Caco-2 (cell line): ENCODE data around the gene TPST2. TPM values are rescaled to one million over a fixed set of nuclear protein-coding genes. Genes with fewer than 3 reads are reported as not detected.

ENCODE experiments used
- BruUV-seq: library from RNA; stranded (reverse); fragments of 400-500 nt; replicated peaks from 2 replicates; lab custom pipeline; 2021; lab: Mats Ljungman, UMichigan
- CTCF ChIA-PET: fragments of 300-600 bp; sonication (Branson Sonifier 250); formaldehyde crosslinking; loops from one replicate; lab custom pipeline; 2022; ENCODE audit warnings: antibody characterized with exemption; lab: Charles Lee
- POLR2A ChIA-PET: fragments of 300-600 bp; sonication (Branson Sonifier 250); formaldehyde crosslinking; loops from one replicate; lab custom pipeline; 2022; ENCODE audit warnings: antibody characterized with exemption; lab: Charles Lee
- DNase-seq, 2 experiments: peaks; one replicate each; pipeline versions ENCODE4 v3.0.0 to v3.0.0-alpha.2; 2020 to 2022
- H3K27me3 ChIP-seq: replicated peaks from 2 replicates; pipeline ENCODE4 v1.6.0; 2011; ENCODE audit warnings: low read length; ENCODE audit not compliant: control insufficient read depth, insufficient read depth
- H3K36me3 ChIP-seq: 2 replicates; pipeline ENCODE4 v1.5.1; 2011; ENCODE audit warnings: low read length; ENCODE audit not compliant: control insufficient read depth, insufficient read depth
- H3K4me1 ChIP-seq: fragments of 250-450 bp; sonication (Bioruptor Pico); 2 replicates; pipeline ENCODE4 v1.5.1; 2020; ENCODE audit warnings: mild to moderate bottlenecking
- H3K4me3 ChIP-seq: 2 replicates; pipeline ENCODE4 v1.5.1; 2011; ENCODE audit warnings: low read depth, mild to moderate bottlenecking, control low read depth, low read length
- H3K9me3 ChIP-seq: fragments of 250-450 bp; sonication (Bioruptor Pico); 2 replicates; pipeline ENCODE4 v1.5.1; 2020; ENCODE audit warnings: mild to moderate bottlenecking, moderate library complexity
- H3K27ac Mint-ChIP-seq: one replicate; pipeline ENCODE4 v1.8.0; 2022; ENCODE audit warnings: mixed read lengths; ENCODE audit not compliant: unreplicated experiment
- H3K27me3 Mint-ChIP-seq: one replicate; pipeline ENCODE4 v1.8.0; 2022; ENCODE audit warnings: mixed read lengths; ENCODE audit not compliant: insufficient read depth, unreplicated experiment
- H3K36me3 Mint-ChIP-seq: one replicate; pipeline ENCODE4 v1.8.0; 2022; ENCODE audit warnings: mild to moderate bottlenecking, mixed read lengths; ENCODE audit not compliant: insufficient read depth, unreplicated experiment
- H3K4me1 Mint-ChIP-seq: one replicate; pipeline ENCODE4 v1.8.0; 2022; ENCODE audit warnings: low read depth, mixed read lengths; ENCODE audit not compliant: unreplicated experiment
- H3K4me3 Mint-ChIP-seq: one replicate; pipeline ENCODE4 v1.8.0; 2022; ENCODE audit warnings: mild to moderate bottlenecking, moderate library complexity, mixed read lengths; ENCODE audit not compliant: unreplicated experiment
- H3K9me3 Mint-ChIP-seq: one replicate; pipeline ENCODE4 v1.8.0; 2022; ENCODE audit warnings: mixed read lengths; ENCODE audit not compliant: unreplicated experiment
- CTCF ChIP-seq, 2 experiments: fragments of 200-600 bp in 1 of 2; IDR thresholded peaks; 1 replicate in 1 of 2; 2 replicates in 1 of 2; pipeline versions ENCODE4 v1.5.1 to v1.8.0; 2011 to 2022; ENCODE audit warnings: antibody characterized with exemption in 1 of 2, control low read depth in 1 of 2, inconsistent platforms in 1 of 2, low read depth in 1 of 2, low read length in 1 of 2, mild to moderate bottlenecking in 1 of 2, moderate library complexity in 1 of 2; ENCODE audit not compliant: insufficient read depth in 1 of 2, severe bottlenecking in 1 of 2, unreplicated experiment in 1 of 2
- intact Hi-C: fragments of 100-400 bp; cut with micrococcal nuclease; formaldehyde crosslinking; loops from one replicate; pipeline ENCODE4 v1.10.0; 2022; ENCODE audit not compliant: unreplicated experiment
- total RNA-seq: library from RNA; stranded (reverse); gene quantifications from 2 replicates; pipeline ENCODE4 v1.2.3, GENCODE V29; 2022

The TPST2 gene
- total RNA-seq, 1 experiment from 2014 or later = 9.5 TPM

- no peak for TF ChIP-seq CTCF (IDR thresholded peaks at IDR 0.05; ENCODE audit: insufficient read depth in 1 of 2, low read depth in 1 of 2, low read length in 1 of 2, severe bottlenecking in 1 of 2, unreplicated experiment in 1 of 2)
- Histone ChIP-seq H3K4me1 (no peaks in the 10 kb centered on the region), H3K27me3 (no peaks in the 10 kb centered on the region), H3K4me3 (no peak within 1 kb of the TSS), H3K36me3 (no peaks in the 10 kb centered on the region), H3K9me3 (no peaks in the 10 kb centered on the region)
- H3K9me3 Mint-ChIP-seq = no peaks in the 10 kb centered on the region
- intact Hi-C loops = no loop called here
- peaks cover 9% of the 10 kb centered on the region for H3K27me3 Mint-ChIP-seq
- H3K27ac Mint-ChIP-seq = no peak within 1 kb of the TSS
- H3K4me3 Mint-ChIP-seq = no peak within 1 kb of the TSS
- POLR2A ChIA-PET = interaction anchor here (0.5 kb wide), 1 partner anchor 10 kb away, joined by 3 read pairs; no protein-coding TSS in a partner anchor
- DNase-seq = no peak
- H3K4me1 Mint-ChIP-seq = no peaks in the 10 kb centered on the region
- BruUV-seq = no TSS peak
- no peaks in the 10 kb centered on the region for H3K36me3 Mint-ChIP-seq
- CTCF ChIA-PET = no interaction called here
Observed at GRCh38 chr22:26621663-26622062, 31.7 kb upstream of the TPST2 start, which contains the start of gene CRYBA4. Gene CRYBA4, plus strand, starts transcription at chr22:26621963. Its CDS starts 634 bp downstream, at chr22:26622597.

GRCh38 chr22:26620197-26620596 is 30.3 kb upstream of the TPST2 start:
- Mint-ChIP-seq H3K27ac (no peak overlapping the region), H3K4me3 (no peak overlapping the region), H3K9me3 (no peaks in the 10 kb centered on the region), H3K36me3 (no peaks in the 10 kb centered on the region), H3K27me3 (peaks cover 9% of the 10 kb centered on the region), H3K4me1 (no peaks in the 10 kb centered on the region)
- no peaks in the 10 kb centered on the region for H3K4me1 ChIP-seq
- H3K9me3 ChIP-seq = no peaks in the 10 kb centered on the region
- intact Hi-C loops = no loop called here
- no peak overlapping the region for H3K4me3 ChIP-seq
- POLR2A ChIA-PET = interaction anchor here (0.8 kb wide), 1 partner anchor 9 kb away, joined by 5 read pairs; no protein-coding TSS in a partner anchor
- no peak for DNase-seq
- no peak for TF ChIP-seq CTCF (IDR thresholded peaks at IDR 0.05; ENCODE audit: insufficient read depth in 1 of 2, low read depth in 1 of 2, low read length in 1 of 2, severe bottlenecking in 1 of 2, unreplicated experiment in 1 of 2)
- CTCF ChIA-PET = no interaction called here
- H3K27me3 ChIP-seq = no peaks in the 10 kb centered on the region
- no peaks in the 10 kb centered on the region for H3K36me3 ChIP-seq
- BruUV-seq = no TSS peak

GRCh38 chr22:26619510-26619909 is 29.6 kb upstream of the TPST2 start:
- no peak overlapping the region for H3K27ac Mint-ChIP-seq
- peaks cover 9% of the 10 kb centered on the region for H3K27me3 Mint-ChIP-seq
- no peaks in the 10 kb centered on the region for H3K4me1 ChIP-seq
- no peaks in the 10 kb centered on the region for H3K36me3 ChIP-seq
- no peaks in the 10 kb centered on the region for H3K4me1 Mint-ChIP-seq
- intact Hi-C loops = no loop called here
- no peak for TF ChIP-seq CTCF (IDR thresholded peaks at IDR 0.05; ENCODE audit: insufficient read depth in 1 of 2, low read depth in 1 of 2, low read length in 1 of 2, severe bottlenecking in 1 of 2, unreplicated experiment in 1 of 2)
- H3K36me3 Mint-ChIP-seq = no peaks in the 10 kb centered on the region
- H3K4me3 ChIP-seq = no peak overlapping the region
- H3K9me3 Mint-ChIP-seq = no peaks in the 10 kb centered on the region
- ChIA-PET POLR2A (no interaction called here), CTCF (no interaction called here)
- H3K9me3 ChIP-seq = no peaks in the 10 kb centered on the region
- no peaks in the 10 kb centered on the region for H3K27me3 ChIP-seq
- DNase-seq = no peak
- H3K4me3 Mint-ChIP-seq = no peak overlapping the region
- BruUV-seq = no TSS peak
